IMR-90 (cell line): ENCODE measurements around the gene MBD1. TPM values are rescaled to one million over a fixed set of nuclear protein-coding genes. Genes with fewer than 3 reads are reported as not detected.

Experiments
- CEBPB ChIP-seq: IDR thresholded peaks from 2 replicates; pipeline ENCODE4 v1.6.1; 2012; ENCODE audit warnings: low read depth, low read length, improper control_type of control experiment
- MAFK ChIP-seq: IDR thresholded peaks from 2 replicates; pipeline ENCODE4 v1.6.1; 2012; ENCODE audit warnings: low read depth, low read length, improper control_type of control experiment
- RAD21 ChIP-seq: IDR thresholded peaks from 2 replicates; pipeline ENCODE4 v1.6.1; 2012; ENCODE audit warnings: low read length, improper control_type of control experiment
- polyA plus RNA-seq, 3 experiments: library from polyadenylated mRNA; depleted of rRNA; stranded (reverse); fragments of >200 nt; gene quantifications; 2 replicates each; pipeline ENCODE4 v1.2.3, GENCODE V29; 2012; ENCODE audit warnings: low replicate concordance in 1 of 3
- total RNA-seq: library from RNA; depleted of rRNA; stranded (reverse); fragments of >200 nt; gene quantifications from 2 replicates; pipeline ENCODE4 v1.2.3, GENCODE V29; 2012
- TF ChIP-seq, protein P1 (sequence below): conservative IDR thresholded peaks from 2 replicates; pipeline ENCODE4 v1.5.1; 2012; ENCODE audit warnings: mild to moderate bottlenecking, low read depth, low read length, improper control_type of control experiment

MBD1 gene
- total and polyA plus RNA-seq, 2 of the 4 experiments (the other 2 are of a cell fraction) = 31.7 to 56.5 TPM

DNA sequence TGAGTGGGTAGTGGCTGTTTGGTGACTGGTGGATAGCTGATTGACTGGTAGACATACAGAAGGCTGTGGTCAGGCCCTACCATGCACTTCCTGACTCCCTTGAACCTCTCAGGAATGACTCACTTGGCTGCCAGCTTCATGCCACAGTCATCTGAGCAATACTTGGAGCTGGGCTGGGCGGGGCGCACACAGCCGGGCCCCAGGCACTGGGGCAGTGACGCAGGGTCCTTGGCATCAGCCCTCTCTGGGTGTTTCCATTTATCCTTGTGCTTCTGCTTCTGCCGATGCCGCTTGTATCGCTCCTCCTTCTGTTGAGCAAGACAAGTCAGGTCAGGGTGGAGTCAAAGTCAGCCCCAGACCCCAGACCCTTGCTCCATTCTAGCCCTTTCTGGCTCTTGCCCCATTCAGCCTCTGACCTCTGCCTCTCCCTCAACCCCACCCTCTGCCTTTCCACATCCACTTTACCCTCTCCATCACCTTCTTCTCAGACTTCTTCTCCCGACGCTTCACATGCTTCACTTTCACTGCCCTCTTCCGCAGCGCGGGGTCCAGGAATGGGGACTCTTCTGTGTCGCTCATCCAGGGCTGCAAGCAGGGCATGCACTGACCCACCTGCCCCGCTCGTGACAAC, 3.0 kb upstream of the MBD1 start (continued):
- TF ChIP-seq, protein P1, sequence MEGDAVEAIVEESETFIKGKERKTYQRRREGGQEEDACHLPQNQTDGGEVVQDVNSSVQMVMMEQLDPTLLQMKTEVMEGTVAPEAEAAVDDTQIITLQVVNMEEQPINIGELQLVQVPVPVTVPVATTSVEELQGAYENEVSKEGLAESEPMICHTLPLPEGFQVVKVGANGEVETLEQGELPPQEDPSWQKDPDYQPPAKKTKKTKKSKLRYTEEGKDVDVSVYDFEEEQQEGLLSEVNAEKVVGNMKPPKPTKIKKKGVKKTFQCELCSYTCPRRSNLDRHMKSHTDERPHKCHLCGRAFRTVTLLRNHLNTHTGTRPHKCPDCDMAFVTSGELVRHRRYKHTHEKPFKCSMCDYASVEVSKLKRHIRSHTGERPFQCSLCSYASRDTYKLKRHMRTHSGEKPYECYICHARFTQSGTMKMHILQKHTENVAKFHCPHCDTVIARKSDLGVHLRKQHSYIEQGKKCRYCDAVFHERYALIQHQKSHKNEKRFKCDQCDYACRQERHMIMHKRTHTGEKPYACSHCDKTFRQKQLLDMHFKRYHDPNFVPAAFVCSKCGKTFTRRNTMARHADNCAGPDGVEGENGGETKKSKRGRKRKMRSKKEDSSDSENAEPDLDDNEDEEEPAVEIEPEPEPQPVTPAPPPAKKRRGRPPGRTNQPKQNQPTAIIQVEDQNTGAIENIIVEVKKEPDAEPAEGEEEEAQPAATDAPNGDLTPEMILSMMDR = no peak
- TF ChIP-seq CEBPB (no peak), MAFK (no peak), RAD21 (no peak)
